Activated B cell treated with CpG ODN at 0.5 μM for 24 hours (primary cell): ENCODE measurements around the gene GOLGA8B. TPM values are rescaled to one million over a fixed set of nuclear protein-coding genes. Genes with fewer than 3 reads are reported as not detected.
"Not testable (repeated sequence)": the region's sequence is repeated elsewhere in the genome, so short reads cannot be mapped to it uniquely, and the experiment has no call there.

Experiments
- ATAC-seq: fragments of 200-7000 bp; cut with Tn5 transposase; one replicate; pipeline ENCODE4 v1.10.0; 2021; ENCODE audit warnings: low read depth, mild to moderate bottlenecking, moderate library complexity
- CTCF ChIA-PET: fragments of 350-600 bp; sonication (Branson Sonifier 250); formaldehyde crosslinking; loops from one replicate; lab custom pipeline; 2021; ENCODE audit warnings: antibody characterized with exemption; lab: Charles Lee
- POLR2A ChIA-PET: fragments of 350-600 bp; sonication (Branson Sonifier 250); formaldehyde crosslinking; loops from one replicate; lab custom pipeline; 2021; ENCODE audit warnings: antibody characterized with exemption; lab: Charles Lee
- DNase-seq: peaks from one replicate; pipeline ENCODE4 v3.0.0; 2022
- H3K27ac Mint-ChIP-seq: one replicate; pipeline ENCODE4 v1.8.0; 2020; ENCODE audit warnings: mixed read lengths
- H3K27me3 Mint-ChIP-seq: one replicate; pipeline ENCODE4 v1.8.0; 2021; ENCODE audit warnings: mixed read lengths
- H3K36me3 Mint-ChIP-seq: one replicate; pipeline ENCODE4 v1.8.0; 2021; ENCODE audit warnings: low read depth, mixed read lengths
- H3K4me1 Mint-ChIP-seq: one replicate; pipeline ENCODE4 v1.8.0; 2021; ENCODE audit warnings: mixed read lengths
- H3K4me3 Mint-ChIP-seq: one replicate; pipeline ENCODE4 v1.8.0; 2020; ENCODE audit warnings: mild to moderate bottlenecking, mixed read lengths
- H3K9me3 Mint-ChIP-seq: one replicate; pipeline ENCODE4 v1.8.0; 2020; ENCODE audit warnings: mixed read lengths
- intact Hi-C: fragments of 100-400 bp; cut with micrococcal nuclease; formaldehyde crosslinking; loops from one replicate; pipeline ENCODE4 v1.15.1; 2024
- total RNA-seq: library from RNA; stranded (reverse); gene quantifications from 2 replicates; pipeline ENCODE4 v1.2.3, GENCODE V29; 2022
- TF ChIP-seq, protein P1 (sequence below): fragments of 200-600 bp; IDR thresholded peaks from one replicate; pipeline ENCODE4 v1.8.0; 2022; ENCODE audit warnings: antibody characterized with exemption, mild to moderate bottlenecking

The GOLGA8B gene
- total RNA-seq, 1 donor from 2014 or later: 44.1 TPM

DNA sequence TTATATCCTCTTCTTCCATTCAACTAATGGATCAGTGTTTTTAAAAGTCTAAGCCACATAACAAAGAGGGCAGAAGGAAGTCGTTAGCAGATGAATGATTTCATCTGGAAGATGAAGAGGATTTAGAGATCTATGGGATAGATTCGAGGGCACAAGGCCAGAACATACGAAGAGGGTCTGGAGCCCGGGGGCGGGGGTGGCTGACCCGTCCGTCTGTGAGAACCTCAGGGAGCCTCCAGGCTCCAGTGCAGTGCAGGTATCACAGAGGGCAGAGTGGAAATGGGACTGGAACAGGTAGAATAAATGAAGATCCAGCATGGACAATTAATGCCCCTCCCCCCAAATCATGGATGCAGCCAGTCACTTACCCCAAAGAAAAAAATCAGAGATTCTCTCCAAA, 1.5 kb upstream of the GOLGA8B start:
- Mint-ChIP-seq H3K27me3 (peaks cover 2% of the 10 kb centered on the region), H3K27ac (no peak overlapping the region), H3K4me1 (peaks cover 23% of the 10 kb centered on the region), H3K4me3 (no peak overlapping the region), H3K9me3 (no peaks in the 10 kb centered on the region), H3K36me3 (peaks cover 3% of the 10 kb centered on the region)
- intact Hi-C loops: loop anchor here (5.0 to 10.0 kb wide), 4 partner anchors 60 to 962 kb away; partner anchors contain the start of genes DPH6 and ZNF770
- no peak for DNase-seq
- ChIA-PET CTCF (no interaction called here), POLR2A (interaction anchor here (0.5 kb wide), 1 partner anchor 400 kb away, joined by 7 read pairs; no protein-coding TSS in a partner anchor)
- TF ChIP-seq, protein P1, sequence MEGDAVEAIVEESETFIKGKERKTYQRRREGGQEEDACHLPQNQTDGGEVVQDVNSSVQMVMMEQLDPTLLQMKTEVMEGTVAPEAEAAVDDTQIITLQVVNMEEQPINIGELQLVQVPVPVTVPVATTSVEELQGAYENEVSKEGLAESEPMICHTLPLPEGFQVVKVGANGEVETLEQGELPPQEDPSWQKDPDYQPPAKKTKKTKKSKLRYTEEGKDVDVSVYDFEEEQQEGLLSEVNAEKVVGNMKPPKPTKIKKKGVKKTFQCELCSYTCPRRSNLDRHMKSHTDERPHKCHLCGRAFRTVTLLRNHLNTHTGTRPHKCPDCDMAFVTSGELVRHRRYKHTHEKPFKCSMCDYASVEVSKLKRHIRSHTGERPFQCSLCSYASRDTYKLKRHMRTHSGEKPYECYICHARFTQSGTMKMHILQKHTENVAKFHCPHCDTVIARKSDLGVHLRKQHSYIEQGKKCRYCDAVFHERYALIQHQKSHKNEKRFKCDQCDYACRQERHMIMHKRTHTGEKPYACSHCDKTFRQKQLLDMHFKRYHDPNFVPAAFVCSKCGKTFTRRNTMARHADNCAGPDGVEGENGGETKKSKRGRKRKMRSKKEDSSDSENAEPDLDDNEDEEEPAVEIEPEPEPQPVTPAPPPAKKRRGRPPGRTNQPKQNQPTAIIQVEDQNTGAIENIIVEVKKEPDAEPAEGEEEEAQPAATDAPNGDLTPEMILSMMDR: no peak
- ATAC-seq: no peak

DNA sequence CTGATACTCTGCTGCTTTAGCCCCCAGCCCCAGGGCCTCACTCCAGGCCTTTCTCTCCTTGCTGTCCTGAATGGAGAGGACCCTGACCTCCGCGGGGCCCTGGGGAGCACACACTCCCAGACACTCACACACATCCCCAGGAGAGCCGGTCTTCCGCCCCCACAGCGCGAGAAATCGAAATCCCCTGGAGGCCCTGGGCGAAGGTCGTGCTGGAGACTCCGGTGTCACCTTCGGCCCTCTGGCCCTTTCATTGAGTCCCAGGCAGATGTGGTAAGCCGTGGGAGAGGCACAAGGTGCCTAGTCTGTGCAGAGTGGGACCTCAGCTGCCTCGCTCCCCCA, 848 bp upstream of the GOLGA8B start:
- ATAC-seq (no peak), DNase-seq (no peak)
- ChIA-PET CTCF (interaction anchor here (1.6 kb wide), 1 partner anchor 259 kb away, joined by 3 read pairs; no protein-coding TSS in a partner anchor), POLR2A (no interaction called here)
- TF ChIP-seq, protein P1: no peak
- Mint-ChIP-seq H3K36me3 (peaks cover 3% of the 10 kb centered on the region), H3K9me3 (no peaks in the 10 kb centered on the region), H3K27me3 (peaks cover 2% of the 10 kb centered on the region), H3K27ac (no peak overlapping the region), H3K4me3 (peak overlapping the region; percentile 91), H3K4me1 (peaks cover 29% of the 10 kb centered on the region)
- intact Hi-C loops: loop anchor here (5.0 to 10.0 kb wide), 2 partner anchors 59 to 403 kb away; partner anchors contain the start of gene ZNF770

DNA sequence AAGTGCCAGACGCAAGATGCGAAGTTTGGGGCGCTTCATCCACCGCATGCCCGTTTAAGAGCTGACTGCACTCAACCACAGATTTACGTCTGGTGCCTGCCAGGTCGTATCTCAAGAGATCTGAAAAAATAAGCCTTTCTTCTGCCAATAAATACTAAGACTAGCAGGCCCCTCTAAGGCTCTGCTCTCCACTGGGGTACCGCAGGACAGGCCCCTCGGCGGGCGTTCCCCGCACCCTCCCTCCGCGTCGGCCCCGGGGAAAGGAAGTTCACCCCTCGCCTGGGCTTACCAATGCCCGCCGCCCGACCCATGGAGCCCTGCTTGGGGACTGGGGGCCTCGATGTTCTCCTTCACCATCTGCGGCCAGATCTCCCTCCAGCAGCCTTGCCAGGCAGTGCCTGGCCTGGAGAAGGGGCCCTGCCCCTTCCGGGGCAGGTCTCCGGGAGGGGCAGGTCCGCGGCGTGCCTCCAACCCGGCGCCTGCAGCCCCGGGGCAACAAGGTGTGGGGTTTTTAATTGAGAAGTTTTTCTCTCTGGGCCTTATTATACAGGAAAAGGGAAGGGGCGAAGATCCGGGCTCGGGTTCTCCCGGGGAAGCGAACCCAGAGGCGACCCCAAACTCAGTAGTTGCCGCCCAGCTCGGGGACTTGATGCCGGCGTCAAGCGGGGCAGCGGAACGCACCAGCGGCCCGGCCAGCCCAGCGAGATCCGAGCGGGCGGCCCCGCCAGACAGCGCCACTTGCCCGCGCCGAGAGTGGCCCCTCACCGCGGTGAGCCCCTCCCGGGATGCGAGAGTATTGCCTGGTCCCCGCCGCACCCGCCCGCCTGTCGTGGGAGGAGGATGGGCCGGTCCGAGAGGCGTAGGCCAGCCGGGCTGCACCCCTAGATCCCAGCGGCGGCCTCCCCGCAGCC, 735 bp downstream of the GOLGA8B start:
- no peaks in the 10 kb centered on the region for H3K9me3 Mint-ChIP-seq
- TF ChIP-seq, protein P1: no peak
- H3K36me3 Mint-ChIP-seq: peaks cover 3% of the 10 kb centered on the region
- DNase-seq: peak; percentile 32
- H3K27ac Mint-ChIP-seq: peak overlapping the region; percentile 41
- H3K4me1 Mint-ChIP-seq: peaks cover 33% of the 10 kb centered on the region
- intact Hi-C loops: loop anchor here (1.0 to 10.0 kb wide), 4 partner anchors 58 to 480 kb away; partner anchors contain the start of genes NOP10, NUTM1, PGBD4 and ZNF770
- ChIA-PET CTCF (interaction anchor here (0.9 to 1.6 kb wide), 6 partner anchors 215 to 387 kb away, joined by 3 to 4 read pairs (median 3); partner anchors contain the start of genes AQR and KATNBL1), POLR2A (interaction anchor here (0.9 to 1.3 kb wide), 5 partner anchors 246 to 481 kb away, joined by 3 to 7 read pairs (median 3); partner anchors contain the start of genes EMC7, KATNBL1, PGBD4 and SLC12A6)
- no peaks in the 10 kb centered on the region for H3K27me3 Mint-ChIP-seq
- H3K4me3 Mint-ChIP-seq: peak overlapping the region; percentile 89
- ATAC-seq: peak; percentile 53

DNA sequence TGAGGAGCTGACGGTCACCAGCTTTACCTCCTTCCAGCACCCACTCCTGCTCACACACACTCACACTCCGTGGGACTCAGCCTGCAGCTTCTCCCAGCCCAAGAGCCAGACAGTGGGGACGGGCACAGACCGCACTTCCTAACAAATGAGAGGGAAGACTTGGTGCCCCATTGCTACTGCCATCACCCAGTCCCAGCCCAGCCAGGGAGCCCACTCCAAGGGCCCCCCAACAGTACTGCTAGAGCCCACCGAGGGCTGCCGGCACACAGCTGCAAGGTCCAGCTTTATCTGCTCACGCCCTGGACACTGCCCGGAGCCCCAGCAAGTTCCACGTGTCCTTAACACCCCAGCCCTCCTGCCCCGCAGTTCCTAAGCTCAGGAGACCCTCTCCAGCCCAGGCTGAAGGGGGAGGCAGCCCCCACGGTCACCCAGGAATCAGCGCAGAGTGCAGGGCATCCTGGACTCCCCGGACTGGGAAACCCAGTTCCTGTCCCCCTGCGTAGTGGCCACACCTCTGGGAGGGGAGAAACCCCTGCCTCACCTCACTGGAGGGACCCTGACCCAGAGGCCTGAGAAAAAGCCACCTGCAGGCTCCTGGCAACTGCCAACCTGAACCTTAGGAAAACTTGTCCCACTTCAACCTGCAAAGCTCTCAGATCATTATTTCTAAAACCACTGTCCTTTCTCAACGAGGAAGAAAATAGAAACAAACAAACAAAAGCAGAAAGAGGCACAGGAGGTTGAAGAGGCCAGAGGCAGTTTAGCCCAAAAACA, 1.6 kb downstream of the GOLGA8B start:
- ATAC-seq, DNase-seq, H3K27me3 Mint-ChIP-seq, POLR2A ChIA-PET, H3K9me3 Mint-ChIP-seq, H3K27ac Mint-ChIP-seq, H3K36me3 Mint-ChIP-seq: not testable (repeated sequence)
- peak overlapping the region; percentile 89 for H3K4me3 Mint-ChIP-seq
- intact Hi-C loops: loop anchor here (1.0 to 10.0 kb wide), 3 partner anchors 57 to 405 kb away; partner anchors contain the start of genes NOP10, NUTM1 and ZNF770
- H3K4me1 Mint-ChIP-seq: peaks cover 33% of the 10 kb centered on the region
- CTCF ChIA-PET: interaction anchor here (0.7 to 1.0 kb wide), 2 partner anchors 239 to 339 kb away, joined by 3 read pairs; partner anchors contain the start of genes NOP10 and NUTM1

DNA sequence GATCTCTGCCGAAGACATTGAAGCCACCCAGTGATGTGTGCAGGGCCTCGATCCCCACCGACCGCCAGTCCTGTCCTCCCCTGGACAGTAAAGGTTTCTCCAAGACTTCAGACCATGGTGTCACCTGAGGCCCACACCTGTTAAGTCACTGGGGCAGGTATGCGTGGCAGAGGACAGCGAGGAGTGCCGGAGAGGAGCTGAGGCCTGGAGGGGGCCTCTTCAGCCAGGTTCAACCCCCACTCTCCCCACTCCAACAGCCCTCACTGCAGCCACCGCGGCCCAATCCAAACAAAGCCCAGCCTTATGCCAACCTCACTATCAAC, 2.4 kb downstream of the GOLGA8B start:
- CTCF ChIA-PET: interaction anchor here (0.7 kb wide), 1 partner anchor 238 kb away, joined by 3 read pairs; the partner anchor contains the start of genes NOP10 and NUTM1
- POLR2A ChIA-PET: no interaction called here
- TF ChIP-seq, protein P1: no peak
- Mint-ChIP-seq H3K4me1 (peaks cover 33% of the 10 kb centered on the region), H3K27ac (no peak overlapping the region), H3K27me3 (no peaks in the 10 kb centered on the region), H3K36me3 (peaks cover 3% of the 10 kb centered on the region), H3K4me3 (peak overlapping the region; percentile 89), H3K9me3 (no peaks in the 10 kb centered on the region)
- ATAC-seq (no peak), DNase-seq (no peak)
- intact Hi-C loops: loop anchor here (5.0 to 10.0 kb wide), 2 partner anchors 56 to 406 kb away; partner anchors contain the start of gene ZNF770

DNA sequence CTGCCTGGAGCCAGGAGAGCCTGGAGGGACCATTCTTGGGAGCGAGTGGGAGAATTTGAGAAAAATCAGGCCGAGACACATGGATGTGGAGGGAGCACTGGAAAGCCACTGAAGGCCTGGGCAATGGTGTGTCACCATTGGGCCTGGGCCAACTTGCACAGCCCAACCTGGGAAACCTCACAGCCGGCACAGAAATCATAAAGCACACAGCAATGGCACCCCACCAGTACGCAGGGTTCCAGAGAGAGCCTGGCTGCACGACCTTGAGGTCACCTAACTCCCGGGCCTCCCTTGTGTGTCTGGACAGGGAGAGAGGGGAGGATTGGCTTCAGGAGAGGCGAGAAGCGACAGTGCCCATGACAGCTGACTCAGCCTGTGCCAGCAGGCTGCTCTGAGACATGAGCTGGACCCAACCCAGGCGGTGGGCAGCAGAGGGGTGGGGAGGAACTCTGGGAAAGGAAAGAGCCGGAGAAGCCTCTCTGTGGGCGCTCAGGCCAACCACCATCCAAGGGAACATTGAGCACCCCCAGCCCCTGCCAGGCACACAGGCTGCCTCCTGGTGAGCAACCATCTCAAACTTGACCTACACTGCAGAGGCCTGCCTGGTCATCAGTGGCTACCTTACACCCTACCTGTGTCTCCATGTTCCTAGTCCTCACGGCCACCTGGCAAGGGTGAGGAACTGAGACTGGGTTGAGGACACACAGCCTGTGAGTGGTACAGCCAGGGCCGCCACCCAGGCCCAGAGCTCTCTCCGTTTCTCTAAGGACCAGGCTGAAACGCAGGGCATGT, 3.0 kb downstream of the GOLGA8B start:
- POLR2A ChIA-PET, H3K27me3 Mint-ChIP-seq, ATAC-seq, H3K9me3 Mint-ChIP-seq, H3K36me3 Mint-ChIP-seq, H3K4me3 Mint-ChIP-seq, CTCF ChIA-PET, H3K27ac Mint-ChIP-seq, DNase-seq: not testable (repeated sequence)
- intact Hi-C loops: loop anchor here (5.0 to 10.0 kb wide), 2 partner anchors 56 to 407 kb away; partner anchors contain the start of gene ZNF770
- H3K4me1 Mint-ChIP-seq: peaks cover 33% of the 10 kb centered on the region
